K562 (cell line): ENCODE measurements around the gene DPF1. TPM values are rescaled to one million over a fixed set of nuclear protein-coding genes. Genes with fewer than 3 reads are reported as not detected.

Experiments
- ATAC-seq: fragments of 200-7000 bp; cut with Tn5 transposase; 3 replicates; pipeline ENCODE4 v1.9.1; 2020; ENCODE audit warnings: moderate library complexity
- BruUV-seq: library from RNA; stranded (reverse); fragments of 400-500 nt; replicated peaks from 2 replicates; lab custom pipeline; 2021; lab: Mats Ljungman, UMichigan
- CTCF ChIA-PET: fragments of 300-600 bp; formaldehyde crosslinking; extraction: SDS; loops from one replicate; lab custom pipeline; 2021; ENCODE audit warnings: low intra/inter-chr PET ratio; lab: Yijun Ruan, JAX
- POLR2A ChIA-PET: fragments of 300-600, 350-650 bp; sonication (Branson Sonifier 250); formaldehyde crosslinking; extraction: SDS; loops from one replicate; lab custom pipeline; 2021; ENCODE audit warnings: antibody characterized with exemption, inconsistent platforms; lab: Yijun Ruan, JAX
- DNase-seq, 4 experiments: peaks; one replicate each; pipeline versions ENCODE4 v3.0.0 to v3.0.0-alpha.2; 2011 to 2018; ENCODE audit warnings: low spot score in 3 of 4, mixed read lengths in 3 of 4; ENCODE audit errors: extremely low read depth in 1 of 4
- FAIRE-seq: peaks from 2 replicates; lab custom pipeline; 2011; peaks lifted over from hg19 to GRCh38; lab: Jason Lieb, UNC
- H2AFZ ChIP-seq: 2 replicates; pipeline ENCODE4 v1.6.0; 2011; ENCODE audit warnings: low read depth, low read length, control low read depth, inconsistent platforms
- H3K27ac ChIP-seq: fragments of 200-600 bp; 3 replicates; pipeline ENCODE4 v1.8.0; 2011; ENCODE audit warnings: low read depth, mild to moderate bottlenecking, control low read depth, inconsistent platforms, low read length, moderate library complexity, mixed read lengths; ENCODE audit errors: extremely low read depth
- H3K27me3 ChIP-seq, 2 experiments: fragments of 300-600 bp in 1 of 2; 2 replicates in 1 of 2; 3 replicates in 1 of 2; pipeline versions ENCODE4 v1.6.0 to v1.8.0; 2011; ENCODE audit warnings: inconsistent platforms in 2 of 2, low read length in 2 of 2, mild to moderate bottlenecking in 1 of 2, mixed read lengths in 1 of 2, moderate library complexity in 1 of 2; ENCODE audit not compliant: control insufficient read depth in 2 of 2, insufficient read depth in 2 of 2
- H3K36me3 ChIP-seq: fragments of 300-600 bp; 3 replicates; pipeline ENCODE4 v1.8.0; 2011; ENCODE audit warnings: mild to moderate bottlenecking, low read length, inconsistent platforms; ENCODE audit not compliant: control insufficient read depth, insufficient read depth
- H3K4me1 ChIP-seq, 2 experiments: fragments of 200-600 bp in 1 of 2; replicated peaks in 1 of 2; 2 replicates in 1 of 2; 3 replicates in 1 of 2; pipeline versions ENCODE4 v1.5.1 to v1.8.0; 2011; ENCODE audit warnings: inconsistent platforms in 2 of 2, low read length in 2 of 2, mild to moderate bottlenecking in 1 of 2, mixed read lengths in 1 of 2, moderate library complexity in 1 of 2; ENCODE audit not compliant: control insufficient read depth in 2 of 2, insufficient read depth in 2 of 2
- H3K4me2 ChIP-seq: 2 replicates; pipeline ENCODE4 v1.6.1; 2011; ENCODE audit warnings: low read length, control low read depth, inconsistent platforms, mixed read lengths; ENCODE audit not compliant: insufficient read depth
- H3K4me3 ChIP-seq: fragments of 200-600 bp; sonication (generic), shearing (Covaris generic); 2 replicates; pipeline ENCODE4 v1.5.1; 2016; ENCODE audit warnings: control low read depth, inconsistent platforms
- H3K79me2 ChIP-seq: fragments of 200-600 bp; 3 replicates; pipeline ENCODE4 v1.8.0; 2011; ENCODE audit warnings: low read length, inconsistent platforms; ENCODE audit not compliant: control insufficient read depth, insufficient read depth
- H3K9ac ChIP-seq, 2 experiments: 2 replicates each; pipeline versions ENCODE4 v1.6.0 to v1.6.1; 2011; ENCODE audit warnings: low read depth in 2 of 2, low read length in 2 of 2, control low read depth in 1 of 2, inconsistent platforms in 1 of 2, mild to moderate bottlenecking in 1 of 2, mixed read lengths in 1 of 2; ENCODE audit not compliant: insufficient read depth in 1 of 2
- H3K9me1 ChIP-seq: one replicate; pipeline ENCODE4 v1.6.0; 2011; ENCODE audit warnings: inconsistent platforms, mild to moderate bottlenecking, low read length, moderate library complexity; ENCODE audit not compliant: control insufficient read depth, insufficient read depth
- H3K9me3 ChIP-seq: replicated peaks from 2 replicates; pipeline ENCODE4 v1.5.1; 2011; ENCODE audit warnings: low read depth, low read length, inconsistent platforms; ENCODE audit not compliant: control insufficient read depth, insufficient read depth
- H4K20me1 ChIP-seq: replicated peaks from 2 replicates; pipeline ENCODE4 v1.6.1; 2011; ENCODE audit warnings: low read length, inconsistent platforms, mixed read lengths; ENCODE audit not compliant: control insufficient read depth, insufficient read depth
- HINFP ChIP-seq: fragments of 450-650 bp; conservative IDR thresholded peaks from 2 replicates; pipeline ENCODE4 v1.6.1; 2016; ENCODE audit warnings: missing genetic modification characterization, low read depth, mild to moderate bottlenecking, control low read depth, missing compliant biosample characterization
- TSC22D4 ChIP-seq: fragments of 450-650 bp; IDR thresholded peaks from 2 replicates; pipeline ENCODE4 v1.6.1; 2016; ENCODE audit warnings: missing genetic modification characterization, missing biosample characterization, control low read depth
- WGBS: fragments of 100-300 bp; shearing (Covaris generic); methylation state at CpG from one replicate; pipeline ENCODE4 v1.1.6; 2016; ENCODE audit warnings: low coverage, mixed read lengths; ENCODE audit not compliant: insufficient coverage; ENCODE audit errors: missing lambda C conversion rate; 5-methylcytosine and 5-hydroxymethylcytosine counted together
- in situ Hi-C: fragments of 300-500 bp; cut with MboI; formaldehyde crosslinking; loops from 4 replicates; pipeline ENCODE4 v1.15.0; 2018; ENCODE audit warnings: inconsistent platforms, mixed read lengths
- intact Hi-C: fragments of 100-400 bp; cut with micrococcal nuclease; formaldehyde crosslinking; loops from 2 replicates; pipeline ENCODE4 v1.14.2; 2022
- polyA plus RNA-seq, 8 experiments: library from polyadenylated mRNA; depleted of rRNA in 4 of 8; stranded (reverse) in 5 of 8; unstranded in 3 of 8; fragments of >200 nt; fragmentation: Nextera tagmentation in 2 of 8; fragmentation: Illumina TruSeq in 1 of 8; extraction: Ambion mirVana in 2 of 8; extraction: Trizol in 1 of 8; gene quantifications; 2 replicates each; pipeline versions ENCODE4 v1.2.1 to v1.2.3, GENCODE V29; 2011 to 2014; ENCODE audit warnings: inconsistent platforms in 1 of 8, missing spikeins in 1 of 8
- total RNA-seq, 7 experiments: library from RNA; depleted of rRNA in 6 of 7; stranded (reverse); fragments of >200 nt in 6 of 7; fragmentation: Illumina TruSeq in 2 of 7; extraction: Trizol in 2 of 7; gene quantifications; 2 replicates each; pipeline versions ENCODE4 v1.2.1 to v1.2.3, GENCODE V29; 2011 to 2021; ENCODE audit warnings: low replicate concordance in 1 of 7
- TF ChIP-seq, protein P1 (sequence below): sonication (generic); formaldehyde crosslinking; IDR thresholded peaks from 2 replicates; pipeline ENCODE4 v1.8.1; 2023; ENCODE audit warnings: missing genetic modification reagents, mild to moderate bottlenecking, borderline replicate concordance

DPF1 gene
- total and polyA plus RNA-seq, 9 of the 15 experiments (the other 6 are each of a cell fraction or from before 2014, with no cell fraction given): 0.10 to 5.7 (median 3.1) TPM

- no peaks in the 10 kb centered on the region; a peak in 1 of 5 replicates for H3K27me3 ChIP-seq
- H3K4me1 ChIP-seq: peaks cover 5 to 35% of the 10 kb centered on the region in 2 experiments; a peak in 4 of 5 replicates
- CTCF ChIA-PET: no interaction called here
- TF ChIP-seq, protein P1, sequence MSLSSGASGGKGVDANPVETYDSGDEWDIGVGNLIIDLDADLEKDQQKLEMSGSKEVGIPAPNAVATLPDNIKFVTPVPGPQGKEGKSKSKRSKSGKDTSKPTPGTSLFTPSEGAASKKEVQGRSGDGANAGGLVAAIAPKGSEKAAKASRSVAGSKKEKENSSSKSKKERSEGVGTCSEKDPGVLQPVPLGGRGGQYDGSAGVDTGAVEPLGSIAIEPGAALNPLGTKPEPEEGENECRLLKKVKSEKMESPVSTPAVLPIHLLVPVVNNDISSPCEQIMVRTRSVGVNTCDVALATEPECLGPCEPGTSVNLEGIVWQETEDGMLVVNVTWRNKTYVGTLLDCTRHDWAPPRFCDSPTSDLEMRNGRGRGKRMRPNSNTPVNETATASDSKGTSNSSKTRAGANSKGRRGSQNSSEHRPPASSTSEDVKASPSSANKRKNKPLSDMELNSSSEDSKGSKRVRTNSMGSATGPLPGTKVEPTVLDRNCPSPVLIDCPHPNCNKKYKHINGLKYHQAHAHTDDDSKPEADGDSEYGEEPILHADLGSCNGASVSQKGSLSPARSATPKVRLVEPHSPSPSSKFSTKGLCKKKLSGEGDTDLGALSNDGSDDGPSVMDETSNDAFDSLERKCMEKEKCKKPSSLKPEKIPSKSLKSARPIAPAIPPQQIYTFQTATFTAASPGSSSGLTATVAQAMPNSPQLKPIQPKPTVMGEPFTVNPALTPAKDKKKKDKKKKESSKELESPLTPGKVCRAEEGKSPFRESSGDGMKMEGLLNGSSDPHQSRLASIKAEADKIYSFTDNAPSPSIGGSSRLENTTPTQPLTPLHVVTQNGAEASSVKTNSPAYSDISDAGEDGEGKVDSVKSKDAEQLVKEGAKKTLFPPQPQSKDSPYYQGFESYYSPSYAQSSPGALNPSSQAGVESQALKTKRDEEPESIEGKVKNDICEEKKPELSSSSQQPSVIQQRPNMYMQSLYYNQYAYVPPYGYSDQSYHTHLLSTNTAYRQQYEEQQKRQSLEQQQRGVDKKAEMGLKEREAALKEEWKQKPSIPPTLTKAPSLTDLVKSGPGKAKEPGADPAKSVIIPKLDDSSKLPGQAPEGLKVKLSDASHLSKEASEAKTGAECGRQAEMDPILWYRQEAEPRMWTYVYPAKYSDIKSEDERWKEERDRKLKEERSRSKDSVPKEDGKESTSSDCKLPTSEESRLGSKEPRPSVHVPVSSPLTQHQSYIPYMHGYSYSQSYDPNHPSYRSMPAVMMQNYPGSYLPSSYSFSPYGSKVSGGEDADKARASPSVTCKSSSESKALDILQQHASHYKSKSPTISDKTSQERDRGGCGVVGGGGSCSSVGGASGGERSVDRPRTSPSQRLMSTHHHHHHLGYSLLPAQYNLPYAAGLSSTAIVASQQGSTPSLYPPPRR (CRISPR knock-in tag): no peak
- no peak for TF ChIP-seq HINFP (tag)
- no peak for TF ChIP-seq TSC22D4
- TF ChIP-seq, all 486 proteins: peak for 0
- no peaks in the 10 kb centered on the region; the same call in 2 of the 3 replicates for H3K79me2 ChIP-seq
- intact Hi-C loops (no loop called here), in situ Hi-C loops (loop anchor here (10.0 kb wide), 1 partner anchor 297 kb away; no protein-coding TSS in a partner anchor)
- no peaks in the 10 kb centered on the region for H4K20me1 ChIP-seq
- no TSS peak for BruUV-seq
- H3K9me3 ChIP-seq: no peaks in the 10 kb centered on the region
- H2AFZ ChIP-seq: no peak overlapping the region
- H3K4me3 ChIP-seq: no peak overlapping the region
- DNase-seq (no peak), FAIRE-seq (peak; percentile 6), ATAC-seq (no peak)
- H3K36me3 ChIP-seq: no peaks in the 10 kb centered on the region
- no peaks in the 10 kb centered on the region for H3K9me1 ChIP-seq
- POLR2A ChIA-PET: interaction anchor here (0.7 kb wide), 1 partner anchor 127 kb away, joined by 3 read pairs; no protein-coding TSS in a partner anchor
- 82% methylated on average over 6 of the region's 6 CpGs for WGBS
- no peak overlapping the region for H3K27ac ChIP-seq
- H3K9ac ChIP-seq: no peak overlapping the region
- H3K4me2 ChIP-seq: no peak overlapping the region
These were observed 2.6 kb downstream of the DPF1 start for GRCh38 chr19:38221421-38221820.
